SU-DHL-6 (cell line): ENCODE measurements around the gene TMEM59L.

Experiments used
- H2AFZ ChIP-seq: fragments of 200-600 bp; sonication (generic); 2 replicates; pipeline ENCODE4 v1.6.1; 2014; ENCODE audit warnings: low read depth, mild to moderate bottlenecking, moderate library complexity, mixed read lengths, antibody characterized with exemption, low read length; ENCODE audit not compliant: severe bottlenecking
- H3F3A ChIP-seq: fragments of 200-600 bp; shearing (Covaris generic); 2 replicates; pipeline ENCODE4 v1.6.0; 2016; ENCODE audit warnings: antibody characterized with exemption, mild to moderate bottlenecking; ENCODE audit not compliant: insufficient read depth
- H3K27ac ChIP-seq: fragments of 200-600 bp; sonication (generic); 2 replicates; pipeline ENCODE4 v1.5.1; 2016; ENCODE audit warnings: low read depth, mild to moderate bottlenecking, low read length, moderate library complexity, mixed read lengths
- H3K27me3 ChIP-seq: fragments of 200-600 bp; sonication (generic), shearing (Covaris generic); 2 replicates; pipeline ENCODE4 v1.6.0; 2014; ENCODE audit warnings: mild to moderate bottlenecking, low read length
- H3K36me3 ChIP-seq: fragments of 200-600 bp; sonication (generic); 2 replicates; pipeline ENCODE4 v1.6.1; 2014; ENCODE audit warnings: mild to moderate bottlenecking, low read length, mixed read lengths
- H3K4me2 ChIP-seq: fragments of 300-600, 200-600 bp; shearing (Covaris generic), sonication (generic); 2 replicates; pipeline ENCODE4 v1.6.0; 2014; ENCODE audit warnings: low read length, low read depth, mild to moderate bottlenecking; ENCODE audit not compliant: poor library complexity, severe bottlenecking
- H3K4me3 ChIP-seq: fragments of 200-600 bp; sonication (generic); 2 replicates; pipeline ENCODE4 v1.5.1; 2014; ENCODE audit warnings: antibody characterized with exemption, low read length, mild to moderate bottlenecking, mixed read lengths; ENCODE audit not compliant: insufficient read depth, poor library complexity, severe bottlenecking
- H3K79me2 ChIP-seq: fragments of 200-600 bp; sonication (generic); 2 replicates; pipeline ENCODE4 v1.6.1; 2014; ENCODE audit warnings: mild to moderate bottlenecking, low read length, moderate library complexity; ENCODE audit not compliant: insufficient read depth
- H3K9ac ChIP-seq: fragments of 200-600 bp; sonication (generic); 2 replicates; pipeline ENCODE4 v1.7.0; 2014; ENCODE audit warnings: mild to moderate bottlenecking, low read length
- H3K9me2 ChIP-seq: fragments of 200-600 bp; sonication (generic); replicated peaks from 2 replicates; pipeline ENCODE4 v1.6.1; 2014; ENCODE audit warnings: low read length; ENCODE audit not compliant: insufficient read depth
- H3K9me3 ChIP-seq: fragments of 200-600 bp; sonication (generic); 2 replicates; pipeline ENCODE4 v1.6.1; 2014; ENCODE audit warnings: low read length, mixed read lengths; ENCODE audit not compliant: insufficient read depth
- H4K20me1 ChIP-seq: fragments of 200-600 bp; sonication (generic); 2 replicates; pipeline ENCODE4 v1.6.1; 2014; ENCODE audit warnings: low read depth, mild to moderate bottlenecking, antibody characterized with exemption, low read length, moderate library complexity, mixed read lengths
- CTCF ChIP-seq: fragments of 200-600 bp; sonication (generic); IDR thresholded peaks from one replicate; pipeline ENCODE4 v1.5.1; 2017; ENCODE audit warnings: antibody characterized with exemption, mild to moderate bottlenecking, low read length, moderate library complexity; ENCODE audit not compliant: insufficient read depth, poor library complexity, severe bottlenecking
- EZH2phosphoT487 ChIP-seq: fragments of 200-600 bp; sonication (generic), shearing (Covaris generic); conservative IDR thresholded peaks from 2 replicates; pipeline ENCODE4 v1.6.1; 2018; ENCODE audit warnings: mild to moderate bottlenecking, antibody characterized with exemption, low read length, moderate library complexity, mixed read lengths

TMEM59L gene

GRCh38 chr19:18650468-18651041 is 37.9 kb downstream of the TMEM59L start:
- Histone ChIP-seq H3K9me2 (no peaks in the 10 kb centered on the region), H3K4me2 (no peak overlapping the region), H3K4me3 (no peak overlapping the region), H3F3A (no peaks in the 10 kb centered on the region), H3K27ac (no peak overlapping the region), H2AFZ (no peak overlapping the region), H4K20me1 (no peaks in the 10 kb centered on the region), H3K36me3 (no peaks in the 10 kb centered on the region), H3K9me3 (no peaks in the 10 kb centered on the region), H3K27me3 (no peaks in the 10 kb centered on the region; the same call in 1 of the 2 replicates), H3K79me2 (no peaks in the 10 kb centered on the region), H3K9ac (no peak overlapping the region)
- no peak for TF ChIP-seq EZH2phosphoT487
- no peak for TF ChIP-seq CTCF

GRCh38 chr19:18651300-18651699 is 38.6 kb downstream of the TMEM59L start:
- Histone ChIP-seq H3K9me2 (no peaks in the 10 kb centered on the region), H3K4me2 (no peak overlapping the region), H3K27ac (no peak overlapping the region), H3K9ac (no peak overlapping the region), H3F3A (no peaks in the 10 kb centered on the region), H3K79me2 (no peaks in the 10 kb centered on the region), H3K36me3 (no peaks in the 10 kb centered on the region), H3K27me3 (no peaks in the 10 kb centered on the region; the same call in 1 of the 2 replicates), H4K20me1 (no peaks in the 10 kb centered on the region), H2AFZ (no peak overlapping the region), H3K9me3 (no peaks in the 10 kb centered on the region), H3K4me3 (no peak overlapping the region)
- no peak for TF ChIP-seq CTCF
- peak; percentile 96; the same call in 1 of the 2 replicates for TF ChIP-seq EZH2phosphoT487

GRCh38 chr19:18651733-18652132 is 39.1 kb downstream of the TMEM59L start:
- TF ChIP-seq EZH2phosphoT487: no peak
- TF ChIP-seq CTCF: no peak
- Histone ChIP-seq H3K36me3 (no peaks in the 10 kb centered on the region), H3K4me2 (no peak overlapping the region), H3K9me3 (no peaks in the 10 kb centered on the region), H4K20me1 (no peaks in the 10 kb centered on the region), H3K9ac (no peak overlapping the region), H3K27me3 (no peaks in the 10 kb centered on the region; the same call in 1 of the 2 replicates), H3K27ac (no peak overlapping the region), H3K79me2 (no peaks in the 10 kb centered on the region), H3F3A (no peaks in the 10 kb centered on the region), H3K9me2 (no peaks in the 10 kb centered on the region), H2AFZ (no peak overlapping the region), H3K4me3 (no peak overlapping the region)
